HG02970 (cell line): ENCODE data around the gene SYT17.
"Not testable (repeated sequence)": the region's sequence is repeated elsewhere in the genome, so short reads cannot be mapped to it uniquely, and the experiment has no call there.

Experiments
- ATAC-seq: cut with Tn5 transposase; IDR thresholded peaks from one replicate; pipeline ENCODE4 v1.9.1; 2021; ENCODE audit warnings: mild to moderate bottlenecking, moderate library complexity, moderate number of reproducible peaks; ENCODE audit not compliant: unreplicated experiment, low FRiP score

The SYT17 gene

DNA sequence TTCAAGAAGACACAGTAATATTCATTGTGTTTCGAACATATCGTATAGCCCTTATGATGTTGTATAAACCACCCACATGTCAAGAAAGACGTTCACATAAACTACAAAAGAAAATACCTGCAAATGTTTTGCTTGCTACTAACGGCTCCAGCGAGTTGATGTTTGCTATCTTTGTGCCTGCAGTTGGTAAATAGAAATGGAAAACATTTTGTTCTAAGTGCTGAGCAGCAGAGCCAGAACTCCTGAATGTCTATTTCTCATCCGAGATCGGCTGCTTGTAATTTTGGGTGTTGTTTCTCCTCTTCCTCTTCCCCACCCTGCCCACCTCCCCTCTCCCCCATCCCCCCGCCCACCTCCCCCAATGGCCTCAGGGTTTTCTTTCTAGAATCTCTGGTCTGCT lies 5.0 kb downstream of the SYT17 start:
- no peak for ATAC-seq

DNA sequence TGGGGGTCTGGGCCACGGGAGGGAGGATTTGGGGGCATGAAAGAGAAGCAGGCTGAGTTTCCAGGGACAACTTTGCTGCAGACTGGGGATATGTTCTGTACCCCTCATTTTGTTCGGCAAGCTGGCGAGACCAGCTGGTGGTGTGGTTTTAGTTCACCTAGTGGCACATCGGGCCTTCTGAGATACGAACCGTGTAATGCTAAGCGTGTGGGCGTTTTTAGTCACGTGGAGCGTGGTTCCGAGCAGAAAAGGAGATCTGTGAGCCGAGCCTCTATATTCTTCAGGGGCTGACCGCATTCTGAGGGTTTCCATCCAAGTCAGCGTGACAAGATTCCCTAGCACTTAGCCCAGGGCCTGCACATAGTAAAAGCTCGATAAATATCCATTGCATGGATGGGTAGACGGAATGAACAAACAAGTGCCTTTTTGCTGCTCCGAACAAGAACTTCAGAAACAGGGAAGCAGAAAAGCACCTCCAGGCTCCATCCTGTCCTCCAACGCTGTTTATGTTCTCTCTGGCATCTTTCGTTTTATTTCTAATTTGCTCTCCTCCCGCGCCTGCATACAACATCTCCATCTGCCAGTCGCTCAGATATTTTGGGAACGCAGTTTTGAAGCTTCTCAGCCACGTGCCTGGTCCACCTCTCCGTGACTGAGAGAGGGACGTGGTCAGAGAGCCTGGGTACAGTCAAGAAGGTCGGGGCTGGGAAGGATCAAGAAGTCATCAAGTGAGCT lies 5.8 kb downstream of the SYT17 start:
- ATAC-seq = no peak

DNA sequence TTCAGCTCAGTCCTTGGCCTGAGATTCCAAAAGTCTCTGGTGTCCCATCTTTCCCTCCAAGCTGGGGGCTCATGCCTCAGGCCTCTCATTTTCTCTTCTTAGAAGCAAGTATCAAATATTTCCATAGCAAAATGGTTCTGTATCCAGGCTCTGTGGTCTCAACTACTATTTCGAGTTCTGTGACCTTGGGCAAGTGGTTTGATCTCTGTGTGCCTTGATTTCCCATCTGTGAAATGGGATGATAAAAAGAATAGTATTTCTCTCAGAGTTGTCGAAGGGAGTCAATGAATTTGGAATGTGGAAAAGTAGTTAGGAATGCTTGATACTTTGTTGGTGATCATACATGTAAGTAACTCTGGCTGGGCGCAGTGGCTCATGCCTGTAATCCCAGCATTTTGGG lies 6.4 kb downstream of the SYT17 start:
- no peak for ATAC-seq

DNA sequence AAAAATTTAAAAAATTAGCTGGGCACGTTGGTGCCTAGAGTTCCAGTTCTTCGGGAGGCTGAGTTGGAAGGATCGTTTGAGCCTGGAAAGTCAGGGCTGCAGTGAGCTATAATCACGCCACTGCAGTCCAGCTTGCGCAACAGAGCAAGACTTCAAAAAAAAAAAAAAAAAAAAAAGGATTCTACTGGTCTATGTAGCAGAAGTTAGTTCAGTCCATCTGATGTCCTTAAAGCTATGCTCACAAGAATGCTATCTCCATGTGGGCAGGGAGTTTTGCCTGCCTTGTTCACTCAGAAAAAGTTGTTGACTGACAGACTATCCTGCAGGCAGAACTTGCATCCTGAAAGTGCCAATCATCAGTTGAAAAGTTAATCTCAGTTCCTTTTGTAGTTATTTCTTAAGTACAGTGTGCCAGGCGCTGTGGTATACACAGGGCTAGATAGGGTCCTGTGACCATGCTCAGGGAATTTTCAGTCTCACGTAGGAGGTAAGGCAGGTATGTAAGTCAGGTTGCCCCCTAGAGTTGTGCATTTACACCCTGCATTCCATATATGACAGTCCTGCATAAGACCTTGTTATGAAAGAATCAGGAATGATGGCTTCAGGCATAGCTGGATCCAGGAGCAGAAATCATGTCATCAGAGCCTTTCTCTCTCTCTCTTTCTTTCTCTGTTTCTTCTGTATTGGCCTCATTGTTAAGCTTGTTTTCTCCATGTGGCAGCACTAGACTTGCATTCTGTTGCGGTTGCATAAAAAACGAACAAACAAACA lies 7.6 kb downstream of the SYT17 start:
- no peak for ATAC-seq

DNA sequence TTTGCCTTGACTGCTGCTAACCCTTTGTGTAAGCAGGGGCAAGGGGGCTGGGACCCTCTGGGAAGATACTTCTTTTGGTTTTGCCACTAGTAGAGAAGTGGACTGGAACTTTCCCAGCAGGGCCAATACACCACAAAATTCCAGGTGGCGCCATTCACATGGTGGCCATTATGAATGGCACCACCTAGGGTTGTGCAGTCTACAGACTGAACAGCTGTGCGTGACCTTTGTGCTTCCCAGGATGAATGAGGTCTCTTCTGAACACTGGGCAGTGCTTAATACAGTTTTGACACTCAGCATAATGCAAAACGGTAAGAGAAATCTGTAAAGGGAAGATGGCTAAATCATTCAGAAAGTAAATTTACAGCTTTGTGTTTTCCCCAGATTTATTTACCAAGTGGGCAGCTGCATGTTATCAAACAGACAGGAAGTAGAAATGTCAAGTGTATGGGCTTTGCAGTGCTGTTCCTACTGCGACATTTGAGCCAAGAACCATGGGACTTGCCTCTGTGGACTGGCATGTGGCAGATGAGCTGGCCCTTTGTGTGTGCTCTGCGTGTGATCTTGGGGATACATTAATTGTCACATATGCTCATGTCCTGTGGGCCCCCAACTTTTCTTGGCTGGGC lies 9.2 kb downstream of the SYT17 start:
- ATAC-seq = no peak

DNA sequence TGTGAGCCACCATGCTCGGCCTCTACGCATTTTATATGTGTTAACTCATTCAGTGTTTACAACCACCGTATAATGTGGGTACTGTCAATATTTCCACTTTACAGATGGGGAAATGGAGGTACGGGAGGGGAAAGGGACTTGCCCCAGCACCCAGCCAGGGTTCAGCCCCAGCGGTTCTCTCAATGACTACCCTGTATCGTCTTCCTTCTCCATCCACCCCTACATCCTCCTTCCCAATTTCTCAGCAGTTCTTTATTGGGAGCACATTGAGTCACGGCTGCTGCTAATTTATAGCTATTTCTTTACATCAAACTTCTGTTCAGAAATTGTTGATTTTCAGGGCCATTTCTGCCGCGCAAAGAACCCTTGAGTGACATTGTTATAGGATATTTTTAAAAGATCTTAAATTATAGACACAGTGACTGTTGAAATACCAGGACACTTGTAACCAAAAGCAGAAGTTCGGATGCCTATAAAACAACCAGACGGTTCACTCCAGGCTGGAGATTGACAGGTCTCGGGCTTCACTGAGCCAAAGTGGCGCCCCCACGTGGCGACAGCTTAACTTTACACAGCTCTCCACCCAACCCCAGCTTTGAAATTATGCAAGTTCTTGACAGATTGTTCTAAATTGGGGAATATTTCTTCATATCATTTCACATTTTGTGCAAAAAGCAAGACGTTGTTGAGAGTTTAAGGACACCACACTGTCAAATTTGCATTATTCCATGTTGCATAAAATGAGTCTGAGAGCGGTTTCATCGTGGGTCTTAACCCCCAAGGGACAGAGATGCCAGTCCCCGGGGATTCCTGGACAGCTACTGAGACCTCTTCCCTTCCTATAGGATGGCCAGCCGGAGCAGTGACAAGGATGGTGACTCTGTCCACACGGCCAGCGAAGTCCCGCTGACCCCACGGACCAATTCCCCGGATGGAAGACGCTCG lies 11.8 kb downstream of the SYT17 start:
- no peak for ATAC-seq

DNA sequence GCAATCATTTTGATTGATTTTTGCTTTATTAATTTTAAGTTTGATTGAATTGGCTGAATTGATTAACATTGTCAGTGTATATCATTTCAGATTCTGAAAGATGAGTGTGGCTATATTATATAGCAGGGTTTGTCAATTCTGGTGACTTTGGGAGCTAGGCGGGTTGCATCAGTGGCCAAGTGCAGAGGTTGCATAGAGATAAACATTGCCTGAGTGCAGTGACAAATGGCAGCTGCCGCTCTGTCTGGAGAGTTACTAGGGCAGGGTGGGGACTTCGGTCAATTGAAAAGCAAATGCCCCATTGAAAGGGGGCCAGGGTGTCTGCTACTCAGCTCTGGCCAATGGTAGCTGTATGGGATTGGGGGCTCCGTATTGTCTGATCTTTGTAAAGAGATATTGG lies 12.7 kb downstream of the SYT17 start:
- ATAC-seq = no peak

DNA sequence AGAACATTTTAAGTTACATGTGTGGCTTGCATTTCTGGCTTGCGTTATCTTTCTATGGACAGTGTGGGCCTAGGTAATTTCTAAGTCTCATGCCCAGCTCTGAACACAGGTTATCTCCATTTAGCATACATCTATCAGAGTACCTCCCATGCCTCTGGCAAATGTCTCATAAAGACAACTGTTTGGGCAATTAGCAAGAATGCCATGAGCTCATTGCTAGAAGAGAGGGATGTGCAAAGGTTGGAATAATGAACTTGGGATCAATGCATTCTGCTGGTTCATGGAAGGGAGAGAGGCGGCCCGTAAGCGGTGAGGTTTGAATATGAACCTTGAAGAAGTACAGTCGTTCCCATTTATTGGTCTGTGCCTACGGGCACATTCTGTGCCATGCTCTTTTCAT lies 14.4 kb downstream of the SYT17 start:
- ATAC-seq = no peak

DNA sequence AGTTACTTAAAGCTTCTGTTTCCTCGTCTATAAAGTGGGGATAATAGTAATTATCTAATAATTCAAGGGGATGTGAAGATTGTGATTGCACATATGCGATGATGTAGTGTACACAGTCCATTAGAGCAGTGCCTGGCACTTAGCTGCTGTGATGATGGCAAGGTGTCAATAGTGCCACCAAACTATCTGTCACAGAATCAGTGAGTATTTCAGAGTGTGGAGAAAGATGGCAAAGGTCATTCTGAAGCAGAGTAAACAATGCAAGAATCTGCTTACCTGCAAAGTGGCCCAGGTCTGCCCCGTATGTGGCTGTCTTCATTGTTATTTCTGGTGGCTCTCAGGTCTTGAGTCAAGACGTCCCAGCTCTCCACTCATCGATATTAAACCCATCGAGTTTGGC lies 15.1 kb downstream of the SYT17 start:
- no peak for ATAC-seq

DNA sequence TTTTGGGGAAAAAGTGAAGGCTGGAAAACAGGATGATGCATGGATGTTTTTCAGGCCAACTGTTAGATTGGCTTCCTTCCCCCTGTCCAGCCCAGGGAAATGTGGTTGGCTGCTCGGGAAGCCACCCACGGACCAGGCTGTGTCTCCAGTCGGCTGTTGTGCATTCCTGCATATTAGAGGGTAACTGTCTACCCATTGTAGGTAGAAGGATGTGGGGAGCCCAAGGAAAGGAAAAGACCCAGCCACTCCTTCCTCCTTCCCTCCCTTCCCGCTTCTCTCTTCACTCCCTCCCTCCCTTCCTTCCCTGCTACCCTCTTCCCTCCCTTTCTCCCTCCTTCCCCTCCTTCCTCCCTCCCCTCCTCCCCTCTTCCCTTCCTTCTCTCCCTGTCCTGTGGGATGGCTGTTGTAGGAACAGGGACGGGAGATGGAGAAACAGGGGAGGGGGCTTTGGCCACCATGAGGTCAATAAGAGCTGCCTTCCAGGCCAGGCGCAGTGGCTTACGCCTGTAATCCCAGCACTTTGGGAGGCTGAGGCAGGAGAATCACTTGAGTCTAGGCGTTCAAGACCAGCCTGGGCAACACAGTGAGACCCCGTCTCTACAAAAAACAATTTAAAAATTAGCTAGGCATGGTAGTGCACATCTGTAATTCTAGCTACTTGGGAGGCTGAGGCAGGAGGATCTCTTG lies 16.9 kb downstream of the SYT17 start:
- ATAC-seq = no peak

DNA sequence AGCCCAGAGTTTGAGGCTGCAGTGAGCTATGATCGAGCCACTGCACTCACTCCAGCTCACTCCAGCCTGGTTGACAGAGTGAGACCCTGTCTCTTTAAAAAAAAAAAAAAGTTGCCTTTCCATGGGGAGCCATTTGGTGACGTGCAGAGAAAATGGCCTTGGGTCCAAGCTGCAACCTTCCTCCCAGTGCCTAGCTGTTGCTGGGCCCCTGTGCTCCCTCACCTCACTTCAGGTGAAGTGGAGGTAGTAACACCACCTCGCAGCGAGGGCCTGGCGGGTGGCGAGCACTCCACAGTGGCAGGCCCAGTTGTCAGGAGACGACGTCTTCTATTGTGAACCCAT lies 17.4 kb downstream of the SYT17 start:
- no peak for ATAC-seq

DNA sequence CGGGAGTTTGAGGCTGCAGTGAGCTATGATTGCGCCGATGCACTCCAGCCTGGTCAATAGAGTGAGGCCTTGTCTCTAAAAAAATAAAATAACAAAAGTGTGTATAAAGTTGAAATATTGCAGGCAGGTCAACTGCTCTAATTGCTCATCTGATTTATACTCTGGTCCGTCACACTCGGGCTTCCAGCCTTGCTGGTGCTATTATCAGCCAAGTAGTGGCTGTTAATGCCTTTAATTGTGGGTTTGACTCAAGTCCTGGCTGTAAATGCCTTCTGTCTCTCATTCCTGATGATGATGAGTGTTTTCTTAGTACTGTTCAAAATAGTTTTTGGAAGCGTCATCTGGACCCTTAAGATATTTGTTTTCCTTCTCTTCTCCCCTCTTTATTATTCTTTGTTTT lies 18.4 kb downstream of the SYT17 start:
- ATAC-seq = no peak

DNA sequence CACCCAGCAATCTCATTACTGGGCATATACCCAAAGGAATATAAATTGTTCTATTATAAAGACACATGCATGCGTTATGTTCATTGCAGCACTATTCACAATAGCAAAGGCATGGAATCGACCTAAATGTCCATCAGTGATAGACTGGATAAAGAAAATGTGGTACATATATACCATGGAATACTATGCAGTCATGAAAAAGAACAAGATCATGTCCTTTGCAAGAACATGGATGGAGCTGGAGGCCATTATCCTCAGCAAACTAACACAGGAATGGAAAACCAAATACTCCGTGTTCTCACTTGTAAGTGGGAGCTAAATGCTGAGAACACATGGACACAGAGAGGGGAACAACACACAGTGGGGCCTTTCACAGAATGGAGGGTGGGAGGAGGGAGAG lies 19.9 kb downstream of the SYT17 start:
- not testable (repeated sequence) for ATAC-seq

DNA sequence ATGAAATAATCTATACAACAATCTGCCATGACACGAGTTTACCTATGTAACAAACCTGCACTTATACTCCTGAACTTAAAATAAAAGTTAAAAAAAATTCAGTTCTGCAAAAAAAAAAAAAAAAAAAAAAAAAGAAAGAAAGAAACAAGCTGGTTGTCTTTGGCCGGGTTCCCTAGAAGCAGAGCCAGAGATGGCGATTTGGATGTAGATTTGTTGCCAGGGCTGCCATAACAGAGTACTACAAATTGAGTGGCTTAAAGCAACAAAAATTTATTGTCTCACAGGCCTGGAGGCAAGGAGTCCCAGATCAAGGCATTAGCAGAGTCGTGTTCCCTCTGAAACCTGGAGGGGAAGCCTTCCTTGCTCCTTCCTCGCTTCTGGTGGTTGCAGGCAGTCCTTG lies 20.4 kb downstream of the SYT17 start:
- no peak for ATAC-seq

DNA sequence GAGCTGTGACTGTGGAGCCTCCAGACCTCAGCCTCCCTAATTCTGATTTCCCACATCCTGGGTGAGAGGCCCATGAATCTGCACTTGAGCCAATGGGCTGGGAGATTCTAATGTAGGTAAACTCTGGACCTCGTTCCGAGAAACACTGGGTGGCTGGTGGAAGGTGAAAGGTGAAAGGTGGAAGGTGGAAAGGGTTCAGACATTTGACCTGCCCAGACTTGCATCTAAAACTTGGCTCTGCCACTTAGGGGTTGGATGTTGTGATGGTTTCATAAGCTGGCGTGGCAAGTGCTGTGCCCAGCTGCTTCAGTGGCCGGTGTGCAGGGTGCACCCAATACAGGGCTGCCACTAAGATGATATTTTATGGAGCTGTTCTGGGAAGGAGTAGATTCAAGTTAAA lies 24.8 kb downstream of the SYT17 start:
- no peak for ATAC-seq

DNA sequence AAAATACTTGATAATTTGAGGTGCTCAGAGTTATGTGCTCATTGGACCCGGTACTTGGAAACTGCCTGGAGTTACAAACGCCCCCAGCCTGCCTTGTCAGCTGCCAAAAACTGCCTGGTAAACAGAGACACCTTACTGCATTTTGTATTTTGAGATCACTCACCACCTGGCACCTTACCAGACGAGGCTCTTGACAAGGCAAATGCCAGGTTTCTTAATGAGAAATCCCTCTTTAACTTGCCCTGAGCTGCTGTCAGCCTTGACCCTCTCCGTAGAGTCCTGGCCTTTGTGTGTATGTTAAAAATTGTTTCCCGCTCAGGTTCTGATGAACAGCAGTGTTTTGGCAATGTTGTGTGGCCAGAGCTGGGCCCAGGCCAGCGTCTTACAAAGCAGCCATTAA lies 28.8 kb downstream of the SYT17 start:
- no peak for ATAC-seq

DNA sequence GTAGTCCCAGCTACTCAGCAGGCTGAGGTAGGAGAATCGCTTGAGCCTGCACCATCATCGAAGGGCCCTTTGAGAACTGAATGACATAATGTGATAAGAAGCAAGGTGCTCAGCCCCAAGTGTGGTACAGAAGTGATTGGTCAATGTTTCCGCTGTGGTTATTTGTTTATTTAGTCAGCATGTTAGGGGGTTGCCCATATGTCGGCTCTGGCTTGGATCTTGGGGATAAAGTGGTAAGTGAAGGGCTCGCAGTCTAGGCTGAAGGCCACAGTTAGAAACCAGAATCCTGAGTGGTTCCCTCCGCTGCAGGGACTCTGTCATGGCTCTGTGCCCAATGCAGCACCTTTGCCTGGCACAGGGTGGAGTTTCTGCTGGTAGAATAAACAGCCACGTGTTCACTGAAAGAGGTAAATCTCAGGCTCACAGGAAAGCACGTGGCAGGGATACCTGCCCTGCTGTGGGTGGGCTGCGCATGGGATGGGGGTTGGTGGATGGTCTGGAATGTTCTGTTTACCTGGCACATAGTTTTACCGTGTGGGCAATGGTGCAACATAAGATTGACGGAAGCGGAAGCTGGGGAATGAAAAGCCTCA lies 35.4 kb downstream of the SYT17 start:
- no peak for ATAC-seq

DNA sequence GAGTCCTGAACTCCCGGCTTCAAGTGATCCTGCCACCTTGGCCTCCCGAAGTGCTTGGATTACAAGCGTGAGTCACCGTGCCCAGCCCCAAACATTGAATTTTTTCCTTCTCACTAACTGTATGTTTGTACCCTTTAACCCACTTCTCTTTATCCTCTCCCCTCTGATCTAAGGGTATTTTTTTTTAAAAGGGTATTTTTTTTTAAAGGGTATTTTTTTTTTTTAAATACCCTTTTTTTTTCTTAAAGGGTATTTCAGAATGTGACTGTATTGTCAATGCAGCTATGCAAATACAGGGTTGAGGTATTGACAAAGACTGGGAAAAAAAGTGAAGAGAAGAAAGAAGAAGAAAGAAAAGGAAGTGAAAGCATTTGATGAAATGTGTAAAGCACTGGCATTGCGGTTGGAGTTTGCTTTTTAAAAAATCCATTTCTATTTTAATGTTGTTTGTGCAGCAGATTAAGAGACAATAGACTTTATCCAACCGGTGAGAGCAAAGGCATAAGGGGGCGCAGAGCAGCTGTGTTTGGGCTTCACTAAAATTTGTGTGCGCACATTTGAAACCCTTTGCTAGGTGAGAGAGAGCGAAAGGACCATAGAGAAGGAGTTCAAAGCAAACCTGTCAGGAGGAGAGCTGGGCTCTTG lies 42.4 kb downstream of the SYT17 start:
- no peak for ATAC-seq

DNA sequence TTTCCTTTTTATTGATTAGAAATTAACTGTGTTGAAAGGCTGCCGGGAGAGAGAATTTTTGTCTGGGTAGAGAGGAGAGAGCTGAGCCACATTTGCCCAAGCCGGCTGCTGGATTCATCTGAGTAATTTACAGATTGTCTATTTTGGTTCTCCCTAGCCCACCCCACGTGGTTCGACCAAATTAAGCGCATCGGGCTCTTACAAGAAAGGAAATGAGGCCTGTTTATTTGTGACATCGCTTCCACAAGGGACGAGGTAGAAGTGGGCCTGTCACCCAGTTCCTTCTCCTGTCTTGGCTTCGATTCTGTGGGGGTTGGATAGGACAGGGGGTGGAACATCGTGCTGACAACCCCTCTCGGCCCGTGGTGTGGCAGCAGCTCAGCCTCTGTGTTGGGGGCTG lies 42.9 kb downstream of the SYT17 start:
- ATAC-seq = no peak
